Natural killer cell treated with Interleukin-12 subunit alpha and Interleukin-12 subunit beta and Interleukin-15 and Interleukin-18, amount 100 ng/mL, for 72 hours (primary cell): ENCODE data around the gene LIMCH1. TPM values are rescaled to one million over a fixed set of nuclear protein-coding genes. Genes with fewer than 3 reads are reported as not detected.

Source experiments
- ATAC-seq, 2 donors: fragments of 150-1000 bp; cut with Tn5 transposase in 1 of 2; sonication (Bioruptor Pico), chemical (Tn5 transposase) in 1 of 2; 2 replicates each; pipeline ENCODE4 v1.10.0; 2021
- DNase-seq: peaks from one replicate; pipeline ENCODE4 v3.0.0; 2022; ENCODE audit warnings: low spot score
- H3K27ac Mint-ChIP-seq, 2 donors: 1 replicate in 1 of 2; 2 replicates in 1 of 2; pipeline ENCODE4 v1.8.0; 2022; ENCODE audit warnings: mixed read lengths in 2 of 2, mild to moderate bottlenecking in 1 of 2, moderate library complexity in 1 of 2
- H3K27me3 Mint-ChIP-seq, 2 donors: 1 replicate in 1 of 2; 2 replicates in 1 of 2; pipeline ENCODE4 v1.8.0; 2022; ENCODE audit warnings: mixed read lengths in 2 of 2
- H3K36me3 Mint-ChIP-seq: one replicate; pipeline ENCODE4 v1.8.0; 2022; ENCODE audit warnings: mixed read lengths
- H3K4me1 Mint-ChIP-seq, 2 donors: 1 replicate in 1 of 2; 2 replicates in 1 of 2; pipeline ENCODE4 v1.8.0; 2022; ENCODE audit warnings: low read depth in 2 of 2, mixed read lengths in 2 of 2, mild to moderate bottlenecking in 1 of 2
- H3K4me3 Mint-ChIP-seq: one replicate; pipeline ENCODE4 v1.8.0; 2022; ENCODE audit warnings: mixed read lengths
- H3K9me3 Mint-ChIP-seq: 2 replicates; pipeline ENCODE4 v1.8.0; 2022; ENCODE audit warnings: mixed read lengths
- total RNA-seq, 2 donors: library from RNA; stranded (reverse); gene quantifications; one replicate each; pipeline ENCODE4 v1.2.3, GENCODE V29; 2022

The LIMCH1 gene
- total RNA-seq, 2 donors from 2014 or later = not detected

DNA sequence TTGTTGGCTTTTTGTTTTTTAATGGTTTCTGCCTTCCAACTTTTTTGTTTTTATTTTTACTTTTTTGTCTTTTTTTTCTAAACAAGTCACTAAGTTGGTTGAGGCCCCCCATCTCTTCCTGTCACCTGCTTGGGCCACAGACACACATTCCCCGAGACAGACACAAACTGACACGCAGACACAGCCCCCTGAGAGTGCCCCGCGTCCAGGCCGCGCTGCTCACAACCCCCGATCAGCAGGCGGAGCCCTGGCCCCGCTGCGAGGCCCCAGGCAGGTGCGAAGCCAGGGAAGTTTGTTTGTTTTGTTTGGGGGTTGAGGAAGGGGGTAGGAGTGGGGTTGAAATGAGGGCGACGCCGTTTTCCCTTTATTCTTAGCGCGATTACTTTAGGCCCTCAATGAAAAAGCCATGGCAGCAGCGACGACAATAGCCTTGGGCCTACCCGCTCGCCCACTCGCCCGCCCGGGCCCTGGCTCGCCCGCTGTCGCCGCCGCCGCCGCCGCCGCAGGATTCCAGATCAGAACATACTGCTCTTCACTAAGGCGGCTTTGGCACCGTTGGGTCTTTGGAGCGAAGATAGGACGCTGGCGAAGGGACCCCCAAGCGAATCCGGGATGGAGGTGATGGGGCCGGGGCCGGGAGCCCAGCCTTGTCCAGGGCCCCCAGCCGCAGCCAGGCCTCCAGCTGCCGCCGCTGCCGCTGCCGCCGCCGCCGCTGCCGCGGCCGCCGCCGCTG lies 207.5 kb downstream of the LIMCH1 start:
- H3K4me3 Mint-ChIP-seq = no peak overlapping the region

GRCh38 chr4:41746025-41746439 lies 208.1 kb downstream of the LIMCH1 start:
- Mint-ChIP-seq H3K27ac (no peak overlapping the region), H3K9me3 (peaks cover 2% of the 10 kb centered on the region), H3K4me3 (no peak overlapping the region), H3K27me3 (peaks cover 46 to 58% of the 10 kb centered on the region in 2 donors), H3K4me1 (peaks cover 0 to 4% of the 10 kb centered on the region in 2 donors), H3K36me3 (peaks cover 7% of the 10 kb centered on the region)
- no peak for DNase-seq
- no peak for ATAC-seq

More for the DNA sequence above, 207.5 kb downstream of the LIMCH1 start:
- Mint-ChIP-seq H3K27me3 (peaks cover 42 to 55% of the 10 kb centered on the region in 2 donors), H3K36me3 (peaks cover 7% of the 10 kb centered on the region), H3K9me3 (peaks cover 2% of the 10 kb centered on the region), H3K27ac (no peak overlapping the region), H3K4me1 (peaks cover 0 to 4% of the 10 kb centered on the region in 2 donors)
- ATAC-seq (no peak), DNase-seq (no peak)

GRCh38 chr4:41746440-41747229 lies 208.7 kb downstream of the LIMCH1 start:
- H3K36me3 Mint-ChIP-seq = peaks cover 7% of the 10 kb centered on the region
- H3K27ac Mint-ChIP-seq = no peak overlapping the region
- H3K4me3 Mint-ChIP-seq = no peak overlapping the region
- H3K4me1 Mint-ChIP-seq = peaks cover 0 to 4% of the 10 kb centered on the region in 2 donors
- H3K27me3 Mint-ChIP-seq = peaks cover 49 to 59% of the 10 kb centered on the region in 2 donors
- DNase-seq (no peak), ATAC-seq (no peak)
- peaks cover 2% of the 10 kb centered on the region for H3K9me3 Mint-ChIP-seq

DNA sequence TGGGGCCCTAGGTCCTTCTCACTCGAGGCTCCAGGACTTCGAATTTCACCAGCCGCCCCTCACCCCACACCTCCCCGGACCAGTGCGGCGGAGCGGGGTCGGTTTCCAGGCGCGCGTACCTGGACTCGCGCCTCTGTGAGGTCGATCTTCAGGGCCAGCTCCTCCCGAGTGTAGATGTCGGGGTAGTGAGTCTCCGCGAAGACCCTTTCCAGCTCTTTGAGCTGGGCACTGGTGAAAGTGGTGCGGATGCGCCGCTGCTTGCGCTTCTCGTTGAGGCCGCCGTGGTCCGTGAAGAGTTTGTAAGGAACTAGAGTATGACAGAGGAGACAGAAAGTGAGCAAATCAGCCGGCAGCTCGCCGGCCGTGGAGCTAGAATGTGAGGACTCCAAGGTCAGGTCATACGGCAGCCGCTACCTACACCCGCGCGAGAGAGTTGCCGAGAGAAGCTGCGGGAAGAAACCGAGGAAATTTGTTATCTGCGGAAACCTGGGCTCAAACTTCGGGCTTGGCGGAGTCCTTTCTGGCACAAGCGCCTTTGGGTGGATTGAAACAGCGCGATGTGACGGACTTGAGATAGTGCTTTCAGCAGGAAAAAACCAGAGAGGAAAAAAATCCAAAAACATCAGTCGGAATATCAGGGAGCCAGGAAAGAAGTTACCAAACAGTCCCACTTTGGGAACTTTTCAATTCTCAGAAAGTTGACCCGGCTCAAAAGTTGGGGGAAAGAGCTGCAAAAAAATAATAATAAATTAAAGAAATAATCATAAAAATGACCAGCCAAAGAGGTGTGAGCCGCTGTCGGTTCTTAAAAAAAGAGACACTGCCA lies 209.5 kb downstream of the LIMCH1 start:
- H3K4me3 Mint-ChIP-seq = no peak overlapping the region
- no peak overlapping the region for H3K27ac Mint-ChIP-seq
- peaks cover 0 to 4% of the 10 kb centered on the region in 2 donors for H3K4me1 Mint-ChIP-seq
- H3K36me3 Mint-ChIP-seq = peaks cover 7% of the 10 kb centered on the region
- DNase-seq (no peak), ATAC-seq (no peak)
- peaks cover 55 to 61% of the 10 kb centered on the region in 2 donors for H3K27me3 Mint-ChIP-seq
- H3K9me3 Mint-ChIP-seq = no peaks in the 10 kb centered on the region

DNA sequence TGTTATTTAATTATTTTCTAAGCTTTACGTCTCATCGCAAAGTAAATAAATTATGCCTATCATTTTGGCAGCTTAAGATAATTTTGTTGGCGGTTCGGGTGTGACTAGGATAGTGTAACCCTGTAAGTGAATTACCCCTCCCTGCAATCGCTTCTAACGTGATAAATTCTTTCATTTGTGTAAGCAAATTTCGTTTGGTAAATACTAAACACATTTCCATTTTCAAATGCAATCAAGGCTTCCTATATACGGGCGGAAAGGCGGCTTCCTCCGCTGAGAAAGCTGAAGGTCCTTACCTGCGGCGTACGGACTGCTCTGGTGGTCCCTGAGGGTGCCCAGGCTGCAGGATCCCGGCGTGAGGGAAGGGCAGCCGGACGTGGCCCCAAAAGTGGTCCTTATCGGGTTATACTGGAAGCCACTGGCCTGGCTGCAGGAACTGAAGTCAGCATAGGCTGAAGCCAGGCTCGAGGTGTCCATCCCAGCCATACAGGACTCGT lies 210.2 kb downstream of the LIMCH1 start:
- DNase-seq (no peak), ATAC-seq (no peak)
- H3K27me3 Mint-ChIP-seq = peaks cover 58 to 68% of the 10 kb centered on the region in 2 donors
- no peaks in the 10 kb centered on the region for H3K9me3 Mint-ChIP-seq
- H3K36me3 Mint-ChIP-seq = peaks cover 7% of the 10 kb centered on the region
- no peak overlapping the region for H3K27ac Mint-ChIP-seq
- H3K4me1 Mint-ChIP-seq = peaks cover 0 to 4% of the 10 kb centered on the region in 2 donors
- H3K4me3 Mint-ChIP-seq = no peak overlapping the region

- ATAC-seq (no peak), DNase-seq (no peak)
- Mint-ChIP-seq H3K4me3 (no peak within 1 kb of the TSS), H3K27me3 (peaks cover 64 to 75% of the 10 kb centered on the region in 2 donors), H3K27ac (no peak within 1 kb of the TSS), H3K36me3 (peaks cover 7% of the 10 kb centered on the region), H3K4me1 (peaks cover 0 to 4% of the 10 kb centered on the region in 2 donors), H3K9me3 (no peaks in the 10 kb centered on the region)
Observed at GRCh38 chr4:41748571-41749475, 210.9 kb downstream of the LIMCH1 start, which contains the start of gene PHOX2B. TSS of gene PHOX2B (minus strand) at chr4:41748725. CDS start at chr4:41748610, 115 bp downstream.

DNA sequence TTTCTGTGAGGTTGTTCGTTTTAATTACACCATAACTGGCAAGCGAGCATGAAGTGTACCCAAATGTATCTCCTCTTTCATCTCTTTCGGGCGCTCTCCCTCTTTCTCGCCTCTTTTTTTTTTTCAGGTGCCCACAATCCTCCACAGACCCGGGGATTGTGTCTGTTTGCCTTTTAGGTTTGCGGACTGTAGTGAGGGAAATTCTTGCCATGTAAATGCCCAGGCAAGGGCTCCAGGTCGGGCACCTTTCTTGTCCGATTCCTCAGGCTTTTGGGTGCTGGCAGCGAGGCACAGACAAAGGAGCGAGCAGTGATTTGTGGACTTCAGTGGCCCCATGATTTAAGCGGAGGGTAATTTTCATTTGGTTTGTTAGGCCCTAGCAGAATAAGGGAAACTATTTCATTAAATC lies 211.7 kb downstream of the LIMCH1 start:
- DNase-seq = no peak
- peaks cover 61 to 69% of the 10 kb centered on the region in 2 donors for H3K27me3 Mint-ChIP-seq
- H3K4me3 Mint-ChIP-seq = no peak overlapping the region
- H3K9me3 Mint-ChIP-seq = no peaks in the 10 kb centered on the region
- H3K36me3 Mint-ChIP-seq = peaks cover under 1% of the 10 kb centered on the region
- no peak overlapping the region for H3K27ac Mint-ChIP-seq
- ATAC-seq = no peak
- H3K4me1 Mint-ChIP-seq = peaks cover 0 to 1% of the 10 kb centered on the region in 2 donors

Other genes starting within 250 kb of the LIMCH1 start
- not detected for gene PHOX2B, start 210.6 kb downstream of the LIMCH1 start, total RNA-seq